HepG2 (cell line): Measurements from ENCODE around the gene PERCC1. TPM values are rescaled to one million over a fixed set of nuclear protein-coding genes. Genes with fewer than 3 reads are reported as not detected.

ENCODE experiments used
- BRCA1 ChIP-seq: sonication (generic); formaldehyde crosslinking; IDR thresholded peaks from 2 replicates; pipeline ENCODE4 v1.4.0; 2020; ENCODE audit warnings: missing genetic modification reagents
- CEBPG ChIP-seq: IDR thresholded peaks from 2 replicates; pipeline ENCODE4 v1.6.1; 2016
- CREM ChIP-seq, 2 experiments: sonication (generic) in 1 of 2; formaldehyde crosslinking in 1 of 2; IDR thresholded peaks; 2 replicates each; pipeline versions ENCODE4 v1.4.0 to v1.6.1; 2016 to 2020; ENCODE audit warnings: antibody characterized with exemption in 1 of 2, mild to moderate bottlenecking in 1 of 2, missing genetic modification reagents in 1 of 2
- KAT7 ChIP-seq: IDR thresholded peaks from 2 replicates; pipeline ENCODE4 v1.6.1; 2018; ENCODE audit warnings: borderline replicate concordance, missing compliant biosample characterization
- KDM2A ChIP-seq: sonication (generic); formaldehyde crosslinking; IDR thresholded peaks from 2 replicates; pipeline ENCODE4 v1.4.0; 2020; ENCODE audit warnings: low read depth, missing genetic modification reagents, borderline replicate concordance
- KDM3A ChIP-seq: IDR thresholded peaks from 2 replicates; pipeline ENCODE4 v1.6.1; 2018; ENCODE audit warnings: low read depth, missing compliant biosample characterization
- KDM5A ChIP-seq: fragments of 200-600 bp; sonication (generic); IDR thresholded peaks from 2 replicates; pipeline ENCODE4 v1.7.0; 2018; ENCODE audit warnings: antibody characterized with exemption, mild to moderate bottlenecking, low read length, borderline replicate concordance
- PITX1 ChIP-seq: sonication (generic); formaldehyde crosslinking; IDR thresholded peaks from 2 replicates; pipeline ENCODE4 v1.5.1; 2020; ENCODE audit warnings: mild to moderate bottlenecking, missing genetic modification reagents
- RBFOX2 ChIP-seq: fragments of 200-400 bp; formaldehyde crosslinking; IDR thresholded peaks from 2 replicates; pipeline ENCODE4 v1.6.1; 2017; ENCODE audit warnings: low read depth, mild to moderate bottlenecking, low read length
- RFXANK ChIP-seq: IDR thresholded peaks from 2 replicates; pipeline ENCODE4 v1.6.1; 2016
- SRSF9 ChIP-seq: fragments of 200-400 bp; formaldehyde crosslinking; IDR thresholded peaks from 2 replicates; pipeline ENCODE4 v1.6.1; 2018; ENCODE audit warnings: borderline replicate concordance, mild to moderate bottlenecking, low read depth, low read length; ENCODE audit not compliant: insufficient read depth, poor library complexity, severe bottlenecking
- TBP ChIP-seq: sonication (generic); formaldehyde crosslinking; IDR thresholded peaks from 2 replicates; pipeline ENCODE4 v1.5.0; 2020; ENCODE audit warnings: missing genetic modification reagents
- ZBTB14 ChIP-seq: sonication (generic); formaldehyde crosslinking; IDR thresholded peaks from 2 replicates; pipeline ENCODE4 v1.4.0; 2020; ENCODE audit warnings: missing genetic modification reagents
- ZNF337 ChIP-seq: sonication (generic); formaldehyde crosslinking; IDR thresholded peaks from 2 replicates; pipeline ENCODE4 v1.5.1; 2020; ENCODE audit warnings: missing genetic modification reagents, low read depth, mild to moderate bottlenecking, borderline replicate concordance
- ZNF354B ChIP-seq: sonication (generic); formaldehyde crosslinking; IDR thresholded peaks from 2 replicates; pipeline ENCODE4 v1.8.0; 2022; ENCODE audit warnings: mild to moderate bottlenecking, missing genetic modification reagents
- ZNF597 ChIP-seq: sonication (generic); formaldehyde crosslinking; IDR thresholded peaks from 2 replicates; pipeline ENCODE4 v1.5.0; 2020; ENCODE audit warnings: missing genetic modification reagents
- ZNF670 ChIP-seq: sonication (generic); formaldehyde crosslinking; IDR thresholded peaks from 2 replicates; pipeline ENCODE4 v1.8.0; 2022; ENCODE audit warnings: mild to moderate bottlenecking, missing genetic modification reagents, borderline replicate concordance
- ZNF766 ChIP-seq: sonication (generic); formaldehyde crosslinking; IDR thresholded peaks from 2 replicates; pipeline ENCODE4 v1.5.0; 2020; ENCODE audit warnings: missing genetic modification reagents, borderline replicate concordance
- ZNF83 ChIP-seq: sonication (generic); formaldehyde crosslinking; IDR thresholded peaks from 2 replicates; pipeline ENCODE4 v1.4.0; 2020; ENCODE audit warnings: missing genetic modification reagents, mild to moderate bottlenecking, borderline replicate concordance
- ZZZ3 ChIP-seq: sonication (generic); formaldehyde crosslinking; IDR thresholded peaks from 2 replicates; pipeline ENCODE4 v1.4.0; 2020; ENCODE audit warnings: missing genetic modification reagents, mild to moderate bottlenecking, borderline replicate concordance
- polyA plus RNA-seq, 8 experiments: library from polyadenylated mRNA; depleted of rRNA in 3 of 8; stranded (reverse) in 7 of 8; unstranded in 1 of 8; fragments of >200 nt; fragmentation: Illumina TruSeq in 4 of 8; extraction: Trizol in 4 of 8; gene quantifications; 2 replicates each; pipeline versions ENCODE4 v1.2.1 to v1.2.3, GENCODE V29; 2011 to 2016; ENCODE audit warnings: low read depth in 4 of 8, missing spikeins in 1 of 8, mixed read lengths in 1 of 8; ENCODE audit not compliant: insufficient read depth in 1 of 8
- total RNA-seq, 5 experiments: library from RNA; depleted of rRNA; stranded (reverse); fragments of >200 nt; fragmentation: Illumina TruSeq; extraction: Trizol; gene quantifications; 2 replicates each; pipeline ENCODE4 v1.2.3, GENCODE V29; 2016; ENCODE audit warnings: low read depth in 1 of 5
- TF ChIP-seq, protein P1 (sequence below): sonication (generic); formaldehyde crosslinking; IDR thresholded peaks from 2 replicates; pipeline ENCODE4 v1.4.0; 2020; ENCODE audit warnings: missing genetic modification reagents
- TF ChIP-seq, protein P2 (sequence below), 2 experiments: fragments of 450-650 bp in 1 of 2; sonication (generic) in 1 of 2; formaldehyde crosslinking; IDR thresholded peaks; 2 replicates each; pipeline versions ENCODE4 v1.5.0 to v1.8.0; 2020 to 2022; ENCODE audit warnings: mild to moderate bottlenecking in 1 of 2, missing genetic modification reagents in 1 of 2
- TF ChIP-seq, protein P3 (sequence below): sonication (generic); formaldehyde crosslinking; IDR thresholded peaks from 2 replicates; pipeline ENCODE4 v1.9.0; 2021; ENCODE audit warnings: missing genetic modification reagents, mild to moderate bottlenecking, borderline replicate concordance

Gene PERCC1
- total and polyA plus RNA-seq, 2 of the 13 experiments (the other 11 are each of a cell fraction or from before 2014, with no cell fraction given) = 0.15 TPM; not detected in 1

DNA sequence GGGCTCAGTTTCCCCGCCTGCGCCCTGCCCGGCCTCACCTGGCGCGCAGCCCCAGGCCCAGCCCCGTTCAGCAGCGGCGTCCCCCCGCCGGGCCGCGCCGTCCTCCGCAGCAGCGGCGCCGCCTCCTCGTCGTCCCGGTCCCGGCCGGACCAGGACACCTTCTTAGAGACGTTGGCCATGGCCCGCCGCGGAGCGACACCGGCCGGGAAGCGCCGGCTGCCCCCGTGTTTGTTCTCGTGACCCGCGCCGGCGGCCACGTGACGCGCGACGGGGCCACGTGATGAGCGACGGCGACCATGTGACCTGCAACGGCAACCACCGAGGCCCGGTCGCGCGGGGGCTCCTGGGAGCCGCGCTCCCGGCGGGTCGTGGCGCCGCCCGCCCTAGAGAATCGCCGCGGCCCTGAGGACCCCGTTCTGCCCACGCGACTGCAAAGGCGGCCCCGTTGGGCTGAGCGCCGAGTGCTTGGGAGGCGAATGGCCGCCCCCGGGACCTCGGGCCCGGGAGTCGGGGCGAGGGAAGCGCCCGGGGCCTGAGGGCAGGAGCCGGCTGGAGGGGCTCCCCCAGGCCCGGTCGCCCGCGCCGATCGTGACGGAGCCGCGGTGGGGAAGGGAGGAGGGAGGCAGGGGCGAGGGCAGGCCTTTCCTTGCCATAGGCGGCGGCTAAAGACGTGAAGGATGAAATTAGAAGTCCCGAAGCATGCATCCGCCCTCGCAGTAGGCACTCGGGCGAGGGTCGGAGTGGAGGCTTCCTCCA lies 44.1 kb downstream of the PERCC1 start, which contains the start of gene CLCN7 (continued):
- peak; percentile 78 for TF ChIP-seq KDM5A
- TF ChIP-seq KDM2A (CRISPR knock-in tag) = peak; percentile 89
- TF ChIP-seq ZNF766 (CRISPR knock-in tag) = peak; percentile 82; the same call in 1 of the 2 replicates
- TF ChIP-seq, protein P1, sequence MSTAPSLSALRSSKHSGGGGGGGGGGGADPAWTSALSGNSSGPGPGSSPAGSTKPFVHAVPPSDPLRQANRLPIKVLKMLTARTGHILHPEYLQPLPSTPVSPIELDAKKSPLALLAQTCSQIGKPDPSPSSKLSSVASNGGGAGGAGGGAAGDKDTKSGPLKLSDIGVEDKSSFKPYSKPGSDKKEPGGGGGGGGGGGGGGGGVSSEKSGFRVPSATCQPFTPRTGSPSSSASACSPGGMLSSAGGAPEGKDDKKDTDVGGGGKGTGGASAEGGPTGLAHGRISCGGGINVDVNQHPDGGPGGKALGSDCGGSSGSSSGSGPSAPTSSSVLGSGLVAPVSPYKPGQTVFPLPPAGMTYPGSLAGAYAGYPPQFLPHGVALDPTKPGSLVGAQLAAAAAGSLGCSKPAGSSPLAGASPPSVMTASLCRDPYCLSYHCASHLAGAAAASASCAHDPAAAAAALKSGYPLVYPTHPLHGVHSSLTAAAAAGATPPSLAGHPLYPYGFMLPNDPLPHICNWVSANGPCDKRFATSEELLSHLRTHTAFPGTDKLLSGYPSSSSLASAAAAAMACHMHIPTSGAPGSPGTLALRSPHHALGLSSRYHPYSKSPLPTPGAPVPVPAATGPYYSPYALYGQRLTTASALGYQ (CRISPR knock-in tag) = no peak; the same call in 1 of the 2 replicates
- TF ChIP-seq ZNF354B (CRISPR knock-in tag) = 0 out of 2 replicates have a peak, but pooled peaks have one; percentile 32
- no peak for TF ChIP-seq ZNF597 (CRISPR knock-in tag)
- no peak; the same call in 1 of the 2 replicates for TF ChIP-seq PITX1 (CRISPR knock-in tag)
- TF ChIP-seq RFXANK = peak; percentile 30; the same call in 1 of the 2 replicates
- peak; percentile 68 for TF ChIP-seq ZBTB14
- TF ChIP-seq, protein P2, sequence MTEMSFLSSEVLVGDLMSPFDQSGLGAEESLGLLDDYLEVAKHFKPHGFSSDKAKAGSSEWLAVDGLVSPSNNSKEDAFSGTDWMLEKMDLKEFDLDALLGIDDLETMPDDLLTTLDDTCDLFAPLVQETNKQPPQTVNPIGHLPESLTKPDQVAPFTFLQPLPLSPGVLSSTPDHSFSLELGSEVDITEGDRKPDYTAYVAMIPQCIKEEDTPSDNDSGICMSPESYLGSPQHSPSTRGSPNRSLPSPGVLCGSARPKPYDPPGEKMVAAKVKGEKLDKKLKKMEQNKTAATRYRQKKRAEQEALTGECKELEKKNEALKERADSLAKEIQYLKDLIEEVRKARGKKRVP (CRISPR knock-in tag; IDR thresholded peaks at IDR 0.05) = no peak; a peak in 1 of 4 replicates
- TF ChIP-seq ZNF337 (CRISPR knock-in tag) = no peak
- peak; percentile 72; the same call in 1 of the 2 replicates for TF ChIP-seq ZNF670 (CRISPR knock-in tag)
- TF ChIP-seq KAT7 (CRISPR knock-in tag) = 0 out of 2 replicates have a peak, but pooled peaks have one; percentile 58
- no peak for TF ChIP-seq SRSF9
- TF ChIP-seq, protein P3, sequence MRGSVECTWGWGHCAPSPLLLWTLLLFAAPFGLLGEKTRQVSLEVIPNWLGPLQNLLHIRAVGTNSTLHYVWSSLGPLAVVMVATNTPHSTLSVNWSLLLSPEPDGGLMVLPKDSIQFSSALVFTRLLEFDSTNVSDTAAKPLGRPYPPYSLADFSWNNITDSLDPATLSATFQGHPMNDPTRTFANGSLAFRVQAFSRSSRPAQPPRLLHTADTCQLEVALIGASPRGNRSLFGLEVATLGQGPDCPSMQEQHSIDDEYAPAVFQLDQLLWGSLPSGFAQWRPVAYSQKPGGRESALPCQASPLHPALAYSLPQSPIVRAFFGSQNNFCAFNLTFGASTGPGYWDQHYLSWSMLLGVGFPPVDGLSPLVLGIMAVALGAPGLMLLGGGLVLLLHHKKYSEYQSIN (CRISPR knock-in tag) = no peak
- no peak for TF ChIP-seq CREM (IDR thresholded peaks at IDR 0.05)
- TF ChIP-seq CREM (CRISPR knock-in tag; IDR thresholded peaks at IDR 0.05) = no peak
- peak; percentile 97 for TF ChIP-seq RBFOX2
- TF ChIP-seq BRCA1 (CRISPR knock-in tag) = peak; percentile 81; the same call in 1 of the 2 replicates
- TF ChIP-seq ZZZ3 (CRISPR knock-in tag) = peak; percentile 87; the same call in 1 of the 2 replicates
- TF ChIP-seq TBP (CRISPR knock-in tag) = no peak
- TF ChIP-seq KDM3A (CRISPR knock-in tag) = peak; percentile 82; the same call in 1 of the 2 replicates
- TF ChIP-seq CEBPG (CRISPR knock-in tag) = no peak
- TF ChIP-seq ZNF83 = peak; percentile 70; the same call in 1 of the 2 replicates
